GM18951 (cell line): ENCODE data around the gene MOV10L1.

Source experiments
- POLR2A ChIP-seq: IDR thresholded peaks from 4 replicates; pipeline ENCODE4 v1.6.1; 2011; ENCODE audit warnings: mild to moderate bottlenecking; ENCODE audit not compliant: insufficient read length, insufficient read depth; ENCODE audit errors: extremely low read depth
- in situ Hi-C: fragments of 300-500 bp; cut with MboI; formaldehyde crosslinking; loops from one replicate; pipeline ENCODE4 v1.12.0; 2022; ENCODE audit warnings: low sequenced_read_pairs, mixed read lengths, inconsistent platforms; ENCODE audit not compliant: unreplicated experiment

The MOV10L1 gene

DNA sequence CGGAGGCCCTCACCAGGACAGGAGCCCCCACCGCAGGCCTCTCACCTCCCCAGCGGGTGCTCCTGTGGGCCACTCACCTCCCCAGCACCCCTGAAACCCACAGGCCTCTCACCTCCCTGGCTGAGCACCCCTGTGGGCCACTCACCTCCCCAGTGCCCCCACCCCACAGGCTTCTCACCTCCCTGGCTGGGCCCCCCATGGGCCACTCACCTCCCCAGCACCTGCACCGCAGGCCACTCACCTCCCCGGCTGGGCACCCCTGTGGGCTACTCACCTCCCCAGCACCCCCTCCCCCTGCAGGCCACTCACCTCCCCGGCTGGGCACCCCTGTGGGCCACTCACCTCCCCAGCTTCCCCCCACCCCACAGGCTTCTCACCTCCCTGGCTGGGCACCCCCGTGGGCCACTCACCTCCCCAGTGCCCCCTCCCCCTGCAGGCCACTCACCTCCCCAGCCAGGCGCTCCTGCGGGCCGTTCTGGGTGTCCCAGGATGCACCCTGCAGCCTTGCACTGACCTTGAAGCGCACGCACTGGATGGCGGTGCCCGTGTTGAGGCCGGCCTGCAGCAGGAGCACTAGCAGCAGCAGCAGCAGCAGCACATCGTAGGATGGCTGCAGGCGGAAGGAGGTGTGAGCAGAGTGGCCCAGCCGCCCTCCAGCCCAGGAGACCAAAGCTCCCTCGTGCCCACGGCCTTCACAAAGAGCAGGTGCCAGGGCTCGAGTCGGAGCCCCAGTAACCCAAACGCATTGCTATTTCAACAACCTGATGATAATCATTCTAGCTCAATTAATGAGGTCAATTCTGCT, 26.0 kb upstream of the MOV10L1 start:
- in situ Hi-C loops = no loop called here
- no peak for TF ChIP-seq POLR2A

DNA sequence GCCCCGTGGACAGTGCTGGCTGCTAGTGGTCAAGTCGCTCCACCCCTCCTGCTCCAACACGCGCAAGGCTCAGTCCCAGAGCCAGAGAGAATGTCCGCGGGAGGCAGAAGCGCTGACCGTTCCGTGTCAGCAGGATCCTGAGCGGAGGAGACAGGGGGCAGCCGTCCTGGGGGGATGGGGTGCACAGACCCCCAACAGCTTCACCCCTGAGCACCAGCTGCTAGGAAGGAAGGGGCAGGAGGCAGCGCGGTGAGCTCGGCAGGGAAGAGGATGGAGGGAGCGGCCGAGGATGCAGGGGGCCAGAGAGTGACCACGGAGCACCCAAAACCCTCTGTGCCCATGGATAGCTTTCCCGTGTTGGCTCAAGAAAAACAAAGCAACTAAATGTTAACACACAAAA, 25.4 kb upstream of the MOV10L1 start:
- in situ Hi-C loops = no loop called here
- no peak for TF ChIP-seq POLR2A

DNA sequence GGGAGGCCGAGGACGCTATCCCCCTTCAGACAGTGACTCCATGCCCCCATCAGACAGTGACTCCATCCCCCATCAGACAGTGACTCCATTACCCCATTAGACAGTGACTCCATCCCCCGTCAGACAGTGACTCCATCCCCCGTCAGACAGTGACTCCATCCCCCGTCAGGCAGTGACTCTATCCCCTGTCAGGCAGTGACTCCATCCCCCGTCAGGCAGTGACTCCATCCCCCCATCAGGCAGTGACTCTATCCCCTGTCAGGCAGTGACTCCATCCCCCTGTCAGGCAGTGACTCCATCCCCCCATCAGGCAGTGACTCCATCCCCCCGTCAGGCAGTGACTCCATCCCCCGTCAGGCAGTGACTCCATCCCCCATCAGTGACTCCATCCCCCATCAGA, 22.6 kb upstream of the MOV10L1 start:
- no peak for TF ChIP-seq POLR2A
- in situ Hi-C loops = no loop called here

DNA sequence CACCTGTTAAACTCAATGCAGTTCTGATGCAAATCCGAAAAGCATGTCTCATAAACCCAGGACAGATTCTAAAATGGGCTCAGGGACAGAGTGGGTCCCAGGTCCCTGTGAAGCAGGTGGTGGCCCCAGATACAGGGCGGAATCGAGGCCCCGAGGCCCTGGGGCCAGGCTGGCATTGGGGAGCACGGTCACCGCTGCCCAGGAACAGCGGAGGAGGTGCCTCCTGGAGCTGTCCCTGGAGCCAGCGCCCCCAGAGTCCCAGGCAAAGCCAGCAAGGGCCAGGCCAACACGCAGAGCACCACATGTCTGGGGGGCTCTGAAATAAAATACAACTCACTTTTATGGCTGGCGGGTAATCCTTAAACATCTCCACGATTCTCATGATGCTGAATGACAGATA, 21.7 kb upstream of the MOV10L1 start:
- TF ChIP-seq POLR2A = no peak
- in situ Hi-C loops = no loop called here

DNA sequence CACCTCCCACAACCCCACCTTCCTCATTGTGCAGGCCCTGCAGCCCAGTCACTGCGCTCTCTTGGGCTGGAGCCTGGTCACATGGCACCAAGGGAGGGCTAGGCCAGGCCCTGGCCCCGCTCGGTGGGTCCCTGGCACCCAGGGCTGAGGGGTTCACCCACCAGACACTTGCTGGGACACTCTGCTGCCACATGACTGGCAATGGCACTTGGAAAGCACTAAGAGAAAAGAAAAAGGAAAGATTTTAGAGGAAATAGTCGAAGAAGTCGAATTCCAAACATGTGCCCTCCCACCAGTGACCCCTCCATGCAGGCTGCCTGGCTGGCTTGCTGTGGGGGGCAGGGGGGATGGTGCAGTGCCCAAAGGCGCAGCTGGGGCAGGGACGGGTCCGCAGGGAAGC, 19.4 kb upstream of the MOV10L1 start:
- no peak for TF ChIP-seq POLR2A
- in situ Hi-C loops = no loop called here

DNA sequence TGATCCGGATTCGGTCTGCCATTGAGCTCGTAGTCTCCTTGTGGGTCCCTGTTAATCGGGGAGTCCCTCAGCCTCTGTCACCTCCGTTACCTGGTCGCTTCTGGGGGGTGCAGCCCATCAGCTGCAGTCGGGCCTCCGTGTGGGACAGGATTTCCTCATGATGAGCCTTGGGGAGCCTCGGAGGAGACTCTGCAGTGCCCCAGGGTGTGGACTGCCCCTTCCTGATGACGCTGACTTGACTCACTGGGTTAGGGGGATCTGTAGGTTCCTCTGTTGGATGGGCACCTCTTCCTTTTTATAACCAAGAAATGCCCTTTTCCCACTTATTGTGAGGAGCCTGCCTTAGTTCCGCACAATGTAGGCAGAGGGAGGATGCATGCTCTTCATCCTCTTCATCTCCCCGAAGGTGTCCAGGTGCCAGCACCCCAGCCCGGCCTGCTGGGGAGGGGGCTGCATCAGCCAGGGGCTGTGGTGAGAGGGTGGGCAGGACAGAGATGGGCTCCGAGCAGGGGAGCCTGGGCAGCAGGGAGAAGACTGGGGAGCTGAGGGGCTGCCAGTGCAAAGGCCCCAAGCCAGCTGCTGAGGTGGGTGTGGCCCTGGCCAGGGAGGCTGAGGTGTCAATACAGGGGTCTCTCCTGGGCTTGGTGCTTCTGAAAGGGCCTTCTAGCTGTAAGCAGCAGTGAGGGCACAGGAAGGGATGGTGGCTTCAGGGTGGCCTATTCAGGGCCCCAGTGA, 18.2 kb upstream of the MOV10L1 start:
- no peak for TF ChIP-seq POLR2A
- in situ Hi-C loops = no loop called here

DNA sequence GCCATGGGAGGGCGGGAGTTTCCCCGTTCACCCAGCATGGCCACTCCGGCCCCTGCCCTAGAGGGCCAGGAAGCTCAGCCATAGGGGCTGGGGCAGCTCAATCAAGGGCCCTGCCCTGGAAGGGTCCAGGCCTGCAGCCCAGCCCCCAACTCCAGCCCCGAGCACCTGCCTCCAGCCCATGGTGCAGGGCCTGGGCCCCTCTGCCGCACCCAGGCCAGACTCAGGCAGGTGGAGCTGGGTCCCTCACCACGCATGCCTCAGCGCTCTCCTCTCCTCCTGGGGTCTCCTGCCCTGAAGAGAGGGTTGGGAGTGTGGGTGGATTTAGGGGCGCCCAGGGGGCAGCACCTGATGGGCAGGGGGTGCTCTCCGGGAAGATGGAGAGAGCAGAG, 17.6 kb upstream of the MOV10L1 start:
- in situ Hi-C loops = no loop called here
- TF ChIP-seq POLR2A = no peak

DNA sequence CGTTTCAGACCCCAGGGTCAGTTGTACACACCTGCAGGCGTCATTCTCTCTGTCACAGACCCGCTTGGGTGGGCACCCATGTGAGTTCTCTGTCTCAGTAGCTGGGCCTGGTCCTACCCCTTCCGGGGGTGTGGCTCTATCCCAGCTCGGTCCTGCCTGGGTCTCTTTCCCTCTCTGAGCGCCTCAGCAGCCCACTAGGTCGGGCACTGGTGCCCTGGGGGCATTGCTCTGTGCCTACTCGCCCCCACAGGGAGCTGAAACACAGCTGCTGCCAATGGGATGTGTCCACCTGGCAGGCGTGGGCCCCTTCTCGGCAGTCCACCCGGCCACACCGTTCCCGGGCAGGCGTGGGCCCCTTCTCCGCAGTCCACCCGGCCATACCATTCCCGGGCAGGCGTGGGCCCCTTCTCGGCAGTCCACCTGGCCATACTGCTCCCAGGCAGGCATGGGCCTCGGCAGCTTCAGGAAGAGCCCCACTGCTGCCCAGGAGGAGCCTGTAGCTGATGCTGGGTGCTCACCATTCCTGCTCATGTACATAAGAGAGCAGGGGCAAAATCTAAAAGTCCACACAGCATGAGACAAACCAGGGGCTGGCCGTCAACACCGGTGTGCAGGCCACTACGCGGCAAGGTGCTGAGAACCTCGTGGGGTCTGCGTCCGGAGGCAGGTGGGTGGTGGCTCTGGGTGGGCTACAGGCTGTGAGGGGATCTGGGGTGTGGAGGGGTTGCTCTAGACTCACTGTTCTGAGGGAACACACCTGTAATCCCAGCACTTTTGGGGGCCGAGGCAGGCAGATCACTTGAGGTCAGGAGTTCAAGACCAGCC, 16.9 kb upstream of the MOV10L1 start:
- in situ Hi-C loops = no loop called here
- no peak for TF ChIP-seq POLR2A

DNA sequence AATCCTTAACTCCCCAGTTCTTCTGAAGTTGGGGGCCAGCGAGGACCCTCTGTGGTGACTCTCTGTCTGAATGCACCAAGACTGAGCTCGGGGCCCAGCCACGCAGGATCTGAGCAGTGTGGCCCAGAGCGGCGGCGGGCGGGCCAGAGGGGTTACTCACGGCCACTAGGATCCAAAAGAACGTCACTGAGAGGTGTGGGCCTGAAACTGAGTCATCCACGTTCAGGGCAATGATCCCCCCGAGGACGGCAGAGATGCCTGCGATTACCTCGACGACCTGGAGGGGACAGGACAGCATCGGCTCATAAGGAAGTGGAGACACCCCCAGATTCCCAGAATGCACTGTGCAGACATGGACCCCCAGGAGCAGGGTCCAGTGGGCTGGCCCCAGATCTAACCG, 15.8 kb upstream of the MOV10L1 start:
- in situ Hi-C loops = no loop called here
- no peak for TF ChIP-seq POLR2A

DNA sequence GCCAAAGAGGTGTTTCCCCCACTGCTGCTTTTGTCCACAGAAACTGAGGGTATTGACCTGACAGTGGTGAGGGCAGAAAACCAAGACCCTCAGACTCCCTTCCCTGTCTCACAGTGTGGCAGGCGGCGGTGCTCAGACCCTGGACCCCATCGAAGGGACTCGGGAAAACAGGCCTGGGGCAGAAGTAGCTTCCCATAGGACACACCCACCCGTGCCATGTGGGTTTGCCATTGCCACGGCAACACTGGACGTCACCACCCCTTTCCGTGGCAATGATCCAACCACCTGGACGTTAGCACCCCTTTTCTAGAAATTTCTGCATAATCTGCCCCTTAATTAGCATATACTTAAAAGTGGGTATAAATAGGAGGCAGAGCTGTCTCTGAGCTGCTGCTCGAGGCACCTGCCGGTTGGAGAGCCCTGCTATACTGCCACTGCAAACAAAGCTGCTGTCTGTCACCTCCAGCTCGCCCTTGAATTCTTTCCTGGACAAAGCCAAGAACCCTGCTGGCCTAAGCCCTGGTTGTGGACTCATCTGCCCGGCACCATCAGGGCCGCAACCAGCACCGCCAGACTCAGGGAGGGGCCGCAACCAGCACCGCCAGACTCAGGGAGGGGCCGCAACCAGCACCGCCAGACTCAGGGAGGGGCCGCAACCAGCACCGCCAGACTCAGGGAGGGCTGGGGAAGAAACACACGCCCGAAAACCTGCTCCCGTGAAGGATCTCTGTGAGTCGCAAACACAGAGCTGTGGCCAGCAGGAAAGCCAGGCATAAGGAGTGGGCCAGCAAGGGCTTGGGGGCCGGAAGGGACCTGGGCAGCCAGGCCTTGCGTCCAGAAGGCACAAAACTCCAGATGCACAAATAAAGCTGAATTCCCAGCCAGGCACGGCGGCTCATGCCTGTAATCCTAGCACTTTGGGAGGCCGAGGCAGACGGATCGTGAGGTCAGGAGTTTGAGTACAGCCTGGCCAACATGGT, 15.0 kb upstream of the MOV10L1 start:
- no peak for TF ChIP-seq POLR2A
- in situ Hi-C loops = no loop called here

DNA sequence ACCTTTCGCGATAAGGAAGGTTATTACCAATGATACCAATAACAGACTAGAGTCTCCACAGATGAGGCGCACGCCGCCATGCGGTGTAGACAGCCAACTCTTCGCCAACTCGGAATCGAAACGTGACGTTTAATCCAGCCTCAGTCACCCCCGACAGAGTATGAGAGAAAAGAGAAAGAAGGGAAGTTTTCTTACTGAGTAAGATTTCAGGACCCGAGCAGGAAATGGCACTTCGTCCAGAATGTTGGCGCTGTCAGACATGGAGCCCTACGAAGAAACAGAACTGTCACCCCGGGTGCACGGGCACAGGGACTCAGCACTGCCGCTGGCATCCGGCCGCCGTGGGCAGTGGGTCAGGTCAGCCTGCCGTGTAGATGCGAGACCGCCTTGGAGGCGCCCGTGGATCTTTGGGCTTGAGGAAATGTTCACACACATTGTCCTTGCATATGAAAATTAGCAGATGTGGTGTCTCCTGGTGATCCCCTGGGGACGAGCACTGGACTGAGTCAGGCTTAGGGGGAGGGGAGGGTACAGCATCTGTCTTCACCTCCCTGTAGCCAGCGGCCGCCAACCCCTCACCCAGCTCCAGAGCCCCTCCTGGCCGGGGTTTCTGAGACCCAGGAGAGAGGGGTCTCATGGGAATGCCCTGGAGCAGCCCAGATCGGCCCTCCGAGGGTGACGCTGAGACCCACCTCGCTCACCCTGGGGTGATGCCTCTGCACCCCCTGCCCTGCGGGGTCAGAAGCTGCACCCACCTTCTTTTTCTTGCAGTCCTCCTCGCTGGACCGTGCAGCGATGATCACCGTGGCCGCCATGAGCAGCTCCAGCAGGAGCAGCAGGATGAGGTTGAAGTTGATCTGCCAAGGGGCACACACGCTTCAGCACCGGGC, 12.9 kb upstream of the MOV10L1 start:
- in situ Hi-C loops = no loop called here
- no peak for TF ChIP-seq POLR2A

DNA sequence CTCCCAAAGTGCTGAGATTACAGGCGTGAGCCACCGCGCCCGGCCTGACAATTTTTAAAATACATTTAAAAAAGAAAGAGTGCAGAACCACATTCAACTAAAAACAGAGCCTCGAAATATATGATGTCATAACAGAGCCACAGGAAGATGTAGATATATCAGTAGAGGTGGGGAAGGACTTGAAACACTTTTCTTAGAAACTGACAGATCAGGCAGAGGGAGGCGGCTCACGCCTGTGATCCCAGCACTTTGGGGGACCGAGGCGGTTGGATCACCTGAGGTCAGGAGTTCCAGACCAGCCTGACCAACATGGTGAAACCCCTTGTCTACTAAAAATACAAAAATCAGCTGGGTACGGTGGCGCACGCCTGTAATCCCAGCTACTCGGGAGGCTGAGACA, 11.6 kb upstream of the MOV10L1 start:
- in situ Hi-C loops = no loop called here
- TF ChIP-seq POLR2A = no peak

DNA sequence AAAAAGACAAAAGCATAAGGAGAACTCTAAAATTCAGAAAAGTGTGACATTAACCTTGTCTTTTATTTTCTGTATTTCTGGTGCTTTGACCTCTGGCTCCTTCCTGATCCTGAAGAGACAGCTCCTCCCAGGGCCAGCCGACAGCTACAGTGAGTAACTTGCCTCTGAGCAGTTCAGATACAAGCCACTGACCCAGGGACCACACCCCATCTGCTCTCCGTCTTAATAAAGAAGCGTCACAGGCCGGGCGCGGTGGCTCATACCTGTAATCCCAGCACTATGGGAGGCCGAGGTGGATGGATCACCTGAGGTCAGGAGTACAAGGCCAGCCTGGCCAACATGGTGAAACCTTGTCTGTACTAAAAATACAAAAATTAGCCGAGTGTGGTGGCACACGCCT, 11.0 kb upstream of the MOV10L1 start:
- no peak for TF ChIP-seq POLR2A
- in situ Hi-C loops = no loop called here
